Measurements from ENCODE around the gene INF2.
"Not testable (repeated sequence)": the region's sequence is repeated elsewhere in the genome, so short reads cannot be mapped to it uniquely, and the experiment has no call there.

The INF2 gene

DNA sequence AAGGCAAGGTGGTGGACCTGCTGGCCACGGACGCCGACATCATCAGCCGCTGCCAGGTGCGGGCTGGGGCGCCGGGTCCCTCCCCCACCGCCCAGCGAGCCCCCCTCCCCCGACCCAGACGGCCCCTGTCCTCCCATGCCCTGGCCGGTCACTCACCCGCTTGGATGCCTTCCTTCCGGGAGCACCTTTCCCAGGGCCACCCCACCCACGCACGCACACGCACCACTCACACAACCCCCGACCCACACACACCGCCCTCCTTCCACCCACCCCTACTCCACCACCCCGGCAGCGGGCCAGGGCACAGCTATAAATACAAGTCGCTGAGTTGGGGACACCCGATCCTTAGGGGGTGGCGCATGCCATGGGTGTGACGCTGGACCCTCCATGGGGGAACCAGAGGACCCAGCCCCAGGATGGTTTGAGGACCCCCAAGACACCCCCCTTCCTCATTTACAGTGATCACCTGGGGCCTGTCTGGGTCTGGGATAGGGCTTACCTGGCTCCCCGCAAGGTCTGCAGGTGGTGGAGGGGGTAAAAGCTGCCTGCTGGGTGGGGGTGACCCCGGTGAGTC is 35.1 kb downstream of the INF2 start:
- DNase-seq: peak; percentile 33

DNA sequence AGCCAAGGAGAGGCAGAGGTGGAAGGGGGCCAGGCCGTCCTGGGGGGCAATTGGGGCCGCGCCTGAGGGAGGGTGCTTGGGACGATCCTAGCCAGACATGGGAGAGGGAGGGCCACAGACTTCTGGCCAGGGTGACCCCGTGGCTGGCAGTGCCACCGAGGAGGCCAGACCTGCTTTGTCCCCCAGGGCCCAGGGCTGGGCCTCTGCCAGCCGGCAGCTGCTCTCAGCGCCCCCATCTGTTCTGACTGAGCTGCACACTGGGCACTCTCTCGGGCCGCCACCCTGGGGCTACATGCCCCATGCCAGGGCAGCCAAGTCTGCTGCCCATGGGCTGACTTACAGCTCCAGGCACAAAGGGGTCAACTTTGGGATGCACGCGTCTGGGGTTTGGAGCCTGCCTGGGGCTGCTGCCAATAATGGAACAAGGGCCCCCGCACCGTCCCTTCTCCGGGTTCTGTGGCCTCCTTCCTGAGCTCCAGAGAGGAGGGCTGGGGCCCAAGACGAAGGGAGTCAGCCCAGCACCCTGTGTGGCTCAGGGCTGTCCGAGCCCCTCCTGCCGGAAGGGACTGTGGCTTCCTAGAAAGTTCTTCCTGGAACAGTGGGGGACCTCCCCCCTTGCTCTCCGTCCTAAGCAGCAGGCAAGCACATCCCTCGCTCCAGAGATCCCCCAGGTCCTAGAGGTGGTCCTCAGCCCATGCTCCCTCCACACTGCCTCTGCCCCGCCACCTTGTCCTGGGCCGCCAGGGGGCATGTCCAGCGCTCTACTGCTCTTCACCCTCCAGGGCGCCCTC is 35.8 kb downstream of the INF2 start:
- no peak for DNase-seq

DNA sequence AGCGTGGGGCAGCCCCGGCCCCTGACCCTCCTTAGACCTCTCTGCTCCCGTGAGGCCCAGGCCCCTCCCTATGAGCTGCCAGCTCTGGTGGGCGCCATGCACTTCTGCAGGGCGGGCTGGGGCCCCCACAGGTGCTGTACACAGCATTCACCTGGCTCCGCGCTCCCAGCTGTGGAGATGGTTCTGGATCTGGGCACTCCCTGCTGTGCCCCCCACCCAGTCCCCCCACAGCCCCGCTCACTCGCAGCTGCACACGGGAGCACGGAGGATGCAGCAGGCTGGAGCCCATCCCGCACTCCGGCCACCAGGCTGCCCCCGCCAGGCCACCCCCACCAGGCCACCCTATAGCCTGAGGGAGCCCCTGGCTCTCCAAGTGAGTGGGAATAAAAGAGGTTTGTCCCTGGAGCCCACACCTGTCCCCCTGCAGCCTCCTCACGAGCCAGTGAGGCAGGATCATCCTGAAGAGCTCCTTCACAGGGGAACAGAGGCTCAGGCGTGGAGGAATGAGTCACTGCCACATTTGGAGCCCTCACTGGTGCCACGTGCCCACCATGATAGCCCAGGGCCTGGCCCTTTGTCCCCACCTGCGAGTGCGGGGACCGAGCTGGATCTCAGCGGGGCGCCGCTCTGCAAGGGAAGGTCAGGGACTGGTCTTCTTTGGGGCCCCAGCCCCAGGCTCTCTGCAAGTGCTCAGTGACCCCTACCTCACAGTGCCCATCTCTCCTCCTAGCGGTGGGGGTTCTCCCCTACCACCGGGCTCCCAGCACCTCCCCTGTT is 36.5 kb downstream of the INF2 start:
- no peak for DNase-seq

DNA sequence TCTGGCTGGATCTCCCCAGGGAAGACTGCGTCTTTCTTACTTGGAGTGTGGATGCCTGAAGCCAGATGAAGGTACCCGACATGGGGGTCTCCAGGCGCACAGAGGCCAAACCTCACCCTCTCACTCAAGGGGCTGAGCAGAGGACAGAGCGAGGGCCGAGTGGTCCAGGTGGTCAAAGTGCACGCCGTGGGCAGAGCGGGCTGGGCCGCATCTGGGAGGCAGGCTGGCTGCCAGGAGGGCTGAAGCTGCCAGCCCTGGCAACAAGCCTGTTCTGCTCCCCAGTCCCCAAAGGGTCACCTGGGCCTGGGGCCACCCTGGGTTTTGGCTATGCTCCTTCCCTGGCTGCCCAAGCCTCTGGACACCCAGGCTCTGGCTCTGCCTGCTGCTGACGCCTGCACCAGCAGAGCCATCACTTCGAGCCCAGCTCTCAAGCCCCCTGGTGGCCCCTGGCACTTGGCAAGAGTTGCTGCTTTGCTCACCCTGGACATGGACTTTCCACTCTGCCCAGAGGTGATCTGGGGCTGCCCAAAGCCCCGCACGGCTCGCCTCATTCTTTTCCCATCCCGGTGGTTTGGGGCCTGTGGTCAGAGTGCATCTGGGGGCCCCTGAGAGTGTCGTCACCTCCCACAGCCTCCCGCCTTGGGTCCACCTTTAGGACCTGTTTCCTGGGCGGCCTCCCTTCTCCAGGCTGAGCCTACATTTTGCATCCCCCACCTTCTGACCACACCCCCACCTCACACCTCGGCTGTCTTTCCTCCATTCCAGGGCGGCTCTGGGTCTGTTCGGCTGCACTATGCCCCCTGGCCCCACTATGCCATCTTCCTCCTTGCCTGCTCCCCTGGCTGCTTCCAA is 37.4 kb downstream of the INF2 start:
- DNase-seq: no peak

DNA sequence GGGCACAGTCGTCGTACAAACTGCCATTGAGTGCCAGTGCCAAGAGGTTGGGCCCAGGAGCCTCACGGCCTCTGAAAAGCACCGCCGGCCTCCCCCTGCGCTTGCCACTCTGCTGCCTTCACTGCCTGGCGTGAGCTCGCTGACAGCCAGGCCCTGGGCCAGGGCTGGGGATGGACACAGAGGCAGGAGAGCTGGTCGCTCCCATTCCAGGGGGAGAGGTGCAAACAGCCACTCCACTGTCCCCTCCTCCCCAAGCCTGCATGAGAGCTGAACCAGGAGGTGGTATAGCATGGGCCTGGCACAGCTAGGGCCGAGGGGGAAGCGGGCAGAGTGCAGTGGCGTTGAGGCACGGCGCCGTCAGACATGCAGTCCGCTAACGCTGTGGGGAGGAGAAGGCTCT is 39.2 kb downstream of the INF2 start:
- no peak for DNase-seq

DNA sequence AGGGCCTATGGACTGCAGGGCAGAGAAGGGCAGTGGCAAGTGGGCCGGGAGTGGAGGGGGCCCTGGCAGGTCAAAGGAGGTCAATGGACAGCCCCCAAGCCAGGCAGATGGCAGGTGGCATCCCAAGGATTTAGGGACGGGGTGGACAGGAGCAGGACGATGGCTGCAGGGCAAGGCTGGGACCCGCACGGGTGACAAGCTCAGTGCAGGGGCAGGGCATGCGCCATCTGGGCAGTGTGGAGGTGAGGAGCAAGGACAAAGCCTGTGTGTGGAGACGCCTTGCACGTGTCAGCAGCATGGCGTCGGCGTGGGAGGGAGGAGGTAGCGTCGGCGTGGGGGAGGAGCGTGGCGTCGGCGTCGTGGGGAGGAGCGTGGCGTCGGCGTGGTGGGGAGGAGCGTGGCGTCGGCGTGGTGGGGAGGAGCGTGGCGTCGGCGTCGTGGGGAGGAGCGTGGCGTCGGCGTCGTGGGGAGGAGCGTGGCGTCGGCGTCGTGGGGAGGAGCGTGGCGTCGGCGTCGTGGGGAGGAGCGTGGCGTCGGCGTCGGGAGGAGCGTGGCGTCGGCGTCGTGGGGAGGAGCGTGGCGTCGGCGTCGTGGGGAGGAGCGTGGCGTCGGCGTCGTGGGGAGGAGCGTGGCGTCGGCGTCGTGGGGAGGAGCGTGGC is 39.9 kb downstream of the INF2 start:
- not testable (repeated sequence) for DNase-seq

DNA sequence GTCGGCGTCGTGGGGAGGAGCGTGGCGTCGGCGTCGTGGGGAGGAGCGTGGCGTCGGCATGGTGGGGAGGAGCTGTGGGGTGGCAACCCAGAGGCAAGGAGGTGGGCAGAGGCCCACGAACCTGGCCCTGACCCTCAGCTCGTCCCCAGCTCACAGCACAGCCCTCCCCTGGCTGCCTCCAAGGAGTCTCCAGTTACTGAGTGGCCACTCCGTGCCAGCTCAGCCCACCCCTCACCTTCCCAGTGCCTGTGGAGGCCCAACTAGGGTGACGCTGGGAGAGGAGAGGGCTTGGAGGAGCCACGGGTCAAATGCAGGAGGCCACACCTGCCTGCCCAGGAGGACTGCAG is 40.4 kb downstream of the INF2 start:
- DNase-seq: no peak

DNA sequence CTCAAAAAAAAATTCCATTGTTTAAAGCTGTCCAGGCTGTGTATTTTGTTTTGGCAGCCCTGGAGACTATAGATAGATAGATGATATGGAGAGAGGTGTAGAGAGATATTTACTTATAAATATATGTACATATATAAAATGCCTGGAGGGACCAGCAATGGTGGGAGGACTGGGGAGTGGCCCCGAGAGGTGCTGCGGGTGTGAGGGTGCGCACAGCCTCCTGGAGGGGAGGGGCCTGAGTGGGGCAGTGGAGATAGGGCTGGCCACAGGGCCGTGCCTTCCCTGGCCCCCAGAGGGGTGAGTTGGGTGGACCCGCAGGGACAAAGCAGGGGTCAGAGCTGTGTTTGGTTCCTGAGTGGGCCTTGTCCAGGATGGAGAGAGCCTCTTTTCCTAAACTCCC is 41.1 kb downstream of the INF2 start:
- DNase-seq: no peak

DNA sequence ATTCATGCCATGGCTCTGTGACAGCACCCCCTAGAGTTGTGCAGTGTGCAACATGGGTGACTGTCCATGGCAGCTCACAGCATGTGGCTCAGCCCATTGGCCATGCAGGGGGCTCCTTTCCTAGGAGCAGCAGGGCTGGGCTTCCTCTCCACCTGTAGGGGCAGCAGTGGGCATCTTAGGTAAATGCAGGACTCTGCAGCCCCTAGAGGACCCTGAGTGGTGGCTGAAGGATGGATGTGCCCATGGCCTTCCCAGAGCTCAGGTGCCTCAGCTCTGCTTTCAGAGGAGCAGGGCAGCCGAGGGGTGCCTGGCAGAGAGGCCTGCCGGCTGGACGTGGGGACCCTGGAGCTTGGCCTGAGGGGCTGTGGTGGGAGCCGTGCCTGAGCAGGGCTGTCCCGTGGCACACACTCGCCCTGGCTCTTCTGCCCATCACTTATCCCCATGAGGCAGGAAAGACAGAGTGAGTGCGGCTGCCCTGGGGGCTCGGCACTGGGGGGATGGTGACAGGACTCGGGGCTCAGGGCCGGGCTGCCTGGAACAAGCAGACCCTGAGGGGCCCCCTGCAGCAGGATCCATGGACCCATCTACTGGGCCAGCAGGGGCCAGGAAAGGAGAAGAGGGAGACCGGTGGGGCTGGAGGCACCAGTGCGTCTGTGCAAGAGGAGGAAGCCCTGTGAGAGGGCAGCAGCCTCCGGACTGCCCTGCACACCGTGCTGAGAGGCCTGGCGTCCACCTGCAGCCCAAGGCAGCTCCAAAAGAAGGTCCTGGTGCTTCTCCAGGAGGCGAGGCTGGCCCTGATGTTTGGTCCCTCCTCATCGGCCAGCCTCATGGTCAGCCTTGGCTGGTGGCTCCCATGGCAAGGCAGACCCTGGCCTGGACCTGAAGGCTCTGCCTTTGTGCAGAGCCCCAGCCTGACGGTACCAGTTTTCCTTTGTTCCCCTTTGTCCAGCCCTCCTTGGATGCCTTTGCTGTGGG is 42.2 kb downstream of the INF2 start:
- DNase-seq: no peak

DNA sequence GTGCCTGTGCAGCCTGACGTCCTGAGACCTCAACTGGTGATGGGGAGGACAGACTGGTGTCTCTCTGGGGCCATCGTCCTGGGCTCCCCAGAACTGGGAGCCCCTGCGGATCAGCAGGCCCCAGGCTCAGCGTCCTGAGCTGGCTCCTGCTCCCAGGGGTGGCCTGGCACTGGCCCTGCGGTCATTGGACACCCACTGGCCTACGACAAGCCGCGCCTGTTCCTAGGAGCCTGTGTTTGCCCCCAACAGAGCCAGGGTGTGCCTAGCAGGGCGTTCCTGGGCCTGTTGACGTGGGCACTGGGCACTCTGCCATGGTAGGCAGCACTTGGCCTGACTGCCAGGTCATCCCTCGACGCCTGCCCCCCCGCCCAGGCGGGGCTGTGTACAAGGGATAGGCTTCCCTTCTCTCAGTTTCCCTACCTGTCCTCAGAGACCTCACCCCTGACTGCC is 43.0 kb downstream of the INF2 start:
- no peak for DNase-seq

DNA sequence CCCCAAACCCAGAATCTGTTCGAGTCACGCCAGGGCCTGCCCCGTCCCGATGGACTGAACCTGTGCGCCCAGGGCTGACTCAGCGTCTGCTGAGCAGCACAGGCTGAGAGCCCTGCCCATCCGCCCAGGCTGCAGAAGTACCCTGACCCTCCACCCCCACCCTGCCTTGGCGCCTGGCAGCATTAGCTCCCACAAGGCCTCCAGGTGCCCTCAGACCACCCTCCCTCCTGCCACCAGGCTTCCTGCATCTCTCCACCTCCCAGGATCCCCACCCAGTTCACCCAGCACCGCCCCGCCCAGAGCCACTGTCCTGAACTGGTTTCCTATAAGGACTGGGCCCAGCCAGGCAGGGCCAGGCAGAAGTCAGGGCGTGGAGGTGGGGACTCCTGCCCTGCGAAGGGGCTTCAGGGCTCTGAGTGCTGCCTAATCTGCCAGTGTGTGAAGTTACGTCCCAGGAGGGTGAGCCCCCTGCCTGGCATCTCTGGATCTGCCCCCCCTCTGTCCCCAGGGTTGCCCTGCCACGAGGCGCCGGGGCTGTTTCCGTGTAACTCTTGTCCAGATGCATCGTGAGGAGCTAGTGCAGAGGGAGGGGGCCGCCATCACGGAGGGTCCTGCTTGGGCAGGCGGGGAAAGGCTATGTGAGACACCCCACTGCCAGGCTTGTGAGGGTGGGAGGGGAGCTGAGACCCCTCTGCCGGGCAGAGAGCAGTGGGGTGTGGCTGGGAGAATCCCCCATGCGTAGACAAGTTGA is 43.7 kb downstream of the INF2 start:
- no peak for DNase-seq

DNA sequence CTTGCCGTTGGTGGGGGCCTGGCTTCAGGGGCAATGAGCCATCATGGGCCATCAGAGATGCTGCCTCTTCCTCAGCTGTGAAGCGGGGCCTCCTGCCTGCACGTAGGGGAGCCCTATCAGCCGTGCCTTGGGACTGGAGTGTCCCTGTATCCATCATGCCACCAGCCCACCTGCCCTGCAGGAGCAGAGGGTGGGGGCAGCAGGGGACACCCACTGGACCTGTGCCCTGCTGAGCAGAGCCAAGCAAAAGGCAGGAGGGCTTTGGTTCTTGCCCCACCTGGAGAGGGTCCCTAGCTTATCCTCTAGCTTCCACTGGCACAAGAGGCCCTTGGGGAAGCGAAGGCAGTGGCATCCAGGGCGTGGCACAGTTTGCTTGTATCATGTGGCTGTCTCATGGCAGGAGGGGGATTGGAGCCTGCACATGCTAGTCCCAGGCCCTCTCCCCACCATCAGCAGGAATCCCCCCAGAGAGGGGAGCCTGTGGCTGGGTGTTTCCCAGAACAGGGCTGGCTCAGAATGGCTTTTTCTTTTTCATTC is 44.7 kb downstream of the INF2 start:
- DNase-seq: no peak

DNA sequence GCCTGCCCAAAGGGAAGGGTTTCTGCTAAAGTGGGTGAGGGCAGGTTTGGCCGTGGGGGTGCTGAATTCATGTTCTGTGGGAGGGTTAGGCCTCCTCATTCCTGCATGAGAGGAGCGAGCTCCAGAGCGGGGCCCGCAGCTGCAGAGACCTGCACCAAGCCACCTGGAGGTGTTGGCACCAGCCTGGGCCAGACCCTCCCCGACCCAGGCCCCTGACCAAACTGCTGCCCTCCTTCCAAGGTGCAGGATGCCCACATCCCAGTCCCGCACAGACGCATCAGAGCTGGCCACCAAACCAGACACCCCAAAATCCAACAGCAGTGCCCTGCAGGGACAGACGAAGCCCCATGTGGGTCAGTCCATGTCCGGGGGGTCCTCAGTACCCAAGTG is 45.2 kb downstream of the INF2 start:
- DNase-seq: no peak

DNA sequence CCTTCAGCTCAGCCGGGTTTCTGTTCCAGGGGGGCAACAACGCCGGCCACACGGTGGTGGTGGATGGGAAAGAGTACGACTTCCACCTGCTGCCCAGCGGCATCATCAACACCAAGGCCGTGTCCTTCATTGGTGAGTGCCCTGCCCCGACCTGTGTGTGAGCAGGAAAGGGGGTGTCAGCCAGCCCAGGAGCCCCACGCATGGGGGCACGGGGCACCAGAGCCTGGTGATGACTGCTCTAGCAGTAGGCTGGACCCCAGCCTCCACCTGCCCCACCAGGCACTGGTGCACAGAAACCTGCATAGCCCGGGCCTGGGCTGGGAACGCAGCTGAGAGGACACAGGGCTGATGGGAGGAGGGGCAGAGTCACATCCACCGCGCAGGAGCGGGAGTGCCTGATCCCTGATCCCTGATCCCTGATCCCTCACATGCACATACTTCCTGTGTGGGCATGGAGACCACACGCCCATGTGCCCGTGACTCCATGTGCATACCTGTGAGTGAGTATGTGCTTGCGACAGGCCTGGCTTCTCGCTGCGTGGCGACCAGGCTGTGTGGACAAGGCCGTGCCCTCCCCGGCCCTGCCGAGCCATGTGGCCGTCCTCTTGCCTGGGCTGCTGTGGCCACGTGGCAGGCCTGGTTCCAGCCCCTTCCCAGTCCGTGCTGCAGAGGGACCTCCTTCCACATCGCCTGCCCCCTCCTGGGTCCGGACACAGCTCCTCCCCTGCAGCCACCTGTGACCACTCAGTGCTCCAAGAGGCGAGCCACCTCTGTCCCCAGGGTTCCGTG is 45.8 kb downstream of the INF2 start:
- no peak for DNase-seq

DNA sequence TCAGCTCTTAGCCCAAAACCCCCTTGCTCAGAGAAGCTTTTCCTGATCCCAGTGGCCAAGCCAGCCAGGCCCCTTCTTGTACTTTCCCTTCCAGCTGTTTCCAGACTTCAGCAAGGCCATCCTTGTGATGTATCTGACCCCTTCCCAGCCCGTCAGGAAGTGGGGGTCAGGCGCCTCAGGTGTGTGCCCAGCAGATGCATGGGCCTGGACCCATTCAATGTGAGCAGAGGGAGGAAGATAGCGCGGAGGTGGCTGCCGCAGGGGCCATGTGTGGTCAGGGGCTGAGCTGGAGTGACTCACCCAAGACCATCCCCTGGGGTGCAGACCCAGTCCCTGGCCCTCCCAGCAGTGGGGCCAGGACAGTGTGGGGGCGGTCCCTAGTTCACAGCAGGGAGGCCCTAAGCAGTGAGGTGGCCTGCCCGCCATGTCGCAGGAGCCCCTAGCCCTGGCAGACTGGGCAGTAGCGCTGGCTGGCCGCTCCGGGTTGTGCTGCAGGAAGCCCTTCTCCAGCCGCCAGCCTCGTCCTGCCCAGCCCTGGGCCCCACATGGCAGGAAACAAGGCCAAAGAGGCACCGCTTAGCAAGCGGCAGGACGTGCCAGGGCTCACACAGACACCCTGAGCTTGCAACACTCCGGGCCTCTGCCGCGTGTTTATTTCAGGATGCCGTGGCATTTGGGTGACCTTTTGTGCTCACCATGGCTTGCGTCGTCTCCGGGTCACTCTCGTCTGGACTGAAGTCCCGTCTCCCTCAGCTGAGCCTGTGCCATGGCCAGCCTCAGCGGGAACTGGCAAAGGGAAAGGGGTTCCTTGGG is 46.6 kb downstream of the INF2 start:
- DNase-seq: no peak

DNA sequence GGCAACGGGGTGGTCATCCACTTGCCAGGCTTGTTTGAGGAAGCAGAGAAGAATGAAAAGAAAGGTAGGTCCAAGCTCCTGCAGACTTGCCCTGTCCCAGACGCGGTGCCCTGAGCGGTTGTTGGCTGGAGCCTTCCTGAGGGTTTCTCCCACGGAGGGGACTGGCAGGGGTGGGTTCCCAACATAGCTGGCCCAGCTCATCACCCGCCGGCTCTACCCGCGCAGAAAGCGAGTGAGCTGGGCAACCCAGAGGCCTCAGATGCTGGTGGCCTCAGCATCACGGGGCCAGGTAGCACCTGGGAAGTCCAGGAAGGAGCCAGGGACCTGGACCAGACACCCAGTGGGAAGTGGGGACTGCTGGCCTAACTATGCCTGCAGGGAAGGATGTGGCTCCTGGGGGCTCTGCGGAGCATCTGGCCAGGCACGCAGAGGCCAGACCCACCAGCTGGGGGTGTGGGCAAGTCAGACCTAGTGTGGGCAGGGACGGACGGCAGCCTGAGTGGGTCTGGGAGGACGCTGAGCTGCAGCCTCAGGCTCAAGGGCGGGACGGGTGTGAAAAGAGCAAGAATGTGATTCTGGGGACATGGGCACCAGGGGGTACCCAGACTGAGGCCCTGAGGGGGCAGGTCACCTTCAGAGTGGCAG is 49.1 kb downstream of the INF2 start:
- DNase-seq: no peak

DNA sequence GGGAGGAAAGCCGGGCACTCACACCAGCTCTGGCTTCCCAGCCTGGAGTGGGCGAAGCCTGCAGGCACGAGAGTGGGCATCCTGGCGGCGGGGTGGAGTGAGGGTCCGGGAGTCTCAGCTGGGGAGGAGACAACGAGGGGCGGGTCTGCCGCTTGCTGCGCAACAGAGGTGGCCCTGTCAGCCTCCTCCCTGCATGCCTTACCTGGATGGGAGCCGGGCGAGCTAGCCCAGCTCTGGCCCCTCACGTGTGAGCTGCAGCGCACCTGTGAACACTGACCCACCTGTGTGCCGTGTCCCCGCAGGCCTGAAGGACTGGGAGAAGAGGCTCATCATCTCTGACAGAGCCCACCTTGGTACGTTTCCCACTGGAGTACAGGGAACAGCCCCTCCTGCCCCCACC is 49.6 kb downstream of the INF2 start:
- no peak for DNase-seq

Data from CD4-positive, alpha-beta T cell treated with Interleukin-17A for 4 hours (primary cell).